HG03469 (cell line): ENCODE measurements around the gene POLD3.

Experiments
- ATAC-seq: cut with Tn5 transposase; IDR thresholded peaks from one replicate; pipeline ENCODE4 v1.9.1; 2021; ENCODE audit warnings: mild to moderate bottlenecking, moderate library complexity, moderate number of reproducible peaks; ENCODE audit not compliant: unreplicated experiment

Gene POLD3

DNA sequence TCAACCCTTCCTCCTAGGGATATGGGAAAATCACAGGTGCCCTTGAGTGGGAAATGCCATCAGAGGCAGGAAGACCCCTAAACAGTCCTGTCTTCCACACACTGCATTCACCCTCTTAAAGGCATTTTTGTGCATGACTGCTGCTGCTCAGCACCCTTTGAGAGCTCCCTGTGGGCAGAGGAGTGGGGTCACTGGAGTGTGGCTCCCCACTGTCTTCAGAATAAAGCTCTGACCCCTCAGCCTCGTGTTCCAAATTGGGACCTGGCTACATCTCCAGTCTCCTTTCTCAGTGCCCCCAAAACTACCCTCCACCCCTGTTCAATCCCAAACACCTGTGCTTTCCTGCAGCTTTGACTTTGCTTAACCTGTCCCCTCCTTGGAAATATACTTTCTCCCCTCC, 92.3 kb downstream of the POLD3 start:
- ATAC-seq = no peak

DNA sequence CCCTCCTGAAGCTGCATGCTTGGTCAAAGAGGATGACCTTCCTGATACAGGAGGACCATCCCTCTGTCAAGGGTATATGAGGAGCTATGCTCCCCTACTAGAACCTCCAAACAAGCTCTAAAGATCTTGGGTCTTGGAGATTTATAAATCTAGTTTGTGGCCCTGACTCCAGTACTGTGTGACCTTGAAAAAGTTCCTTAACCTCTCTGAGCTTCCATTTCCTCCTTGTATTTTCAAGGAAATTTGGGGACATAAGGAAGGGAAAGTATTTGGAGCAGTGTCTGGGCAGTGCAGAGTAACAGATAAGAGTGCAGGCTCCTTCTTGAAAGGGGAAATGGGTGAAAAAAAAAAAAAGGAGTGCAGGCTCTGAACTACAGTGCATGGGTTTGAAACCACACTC, 93.0 kb downstream of the POLD3 start:
- no peak for ATAC-seq

DNA sequence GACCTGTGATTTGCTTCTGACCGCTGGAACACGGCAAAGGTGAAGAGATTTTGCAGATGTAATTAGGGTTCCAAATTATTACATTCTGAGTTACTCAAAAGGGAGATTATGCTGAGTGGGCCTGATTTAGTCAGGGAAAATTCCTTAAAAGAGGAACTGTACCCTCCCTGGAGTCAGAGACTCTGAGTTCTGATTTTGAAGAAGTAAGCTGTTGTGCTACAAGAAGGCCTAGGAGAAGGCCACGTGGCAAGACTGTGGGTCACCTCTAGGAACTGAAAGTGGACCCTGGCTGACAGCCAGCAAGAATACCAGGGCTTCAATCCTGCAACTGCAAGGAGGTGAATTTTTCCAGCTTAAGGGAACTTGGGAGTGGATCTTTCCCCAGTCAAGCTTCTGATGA, 93.5 kb downstream of the POLD3 start:
- no peak for ATAC-seq

DNA sequence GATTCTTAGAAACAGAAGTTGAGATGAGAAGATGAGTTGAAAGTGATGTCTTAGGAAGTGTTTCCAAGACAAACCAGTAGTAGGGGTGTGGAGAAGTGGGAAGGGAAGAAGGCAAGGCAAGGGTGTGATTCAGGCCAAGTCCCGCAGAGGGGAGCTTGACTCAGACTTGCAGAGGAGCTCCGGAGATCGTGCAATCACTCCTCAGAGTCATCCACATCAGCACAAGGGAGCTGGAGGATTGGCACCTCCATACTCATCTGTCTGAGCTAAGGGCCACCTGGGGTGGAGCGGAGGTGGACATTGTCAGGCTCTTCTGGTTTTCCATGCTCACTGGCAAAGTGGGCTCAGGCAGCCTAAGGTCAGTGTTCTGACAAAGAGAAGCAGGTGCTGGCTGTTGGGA, 94.4 kb downstream of the POLD3 start:
- ATAC-seq = no peak

DNA sequence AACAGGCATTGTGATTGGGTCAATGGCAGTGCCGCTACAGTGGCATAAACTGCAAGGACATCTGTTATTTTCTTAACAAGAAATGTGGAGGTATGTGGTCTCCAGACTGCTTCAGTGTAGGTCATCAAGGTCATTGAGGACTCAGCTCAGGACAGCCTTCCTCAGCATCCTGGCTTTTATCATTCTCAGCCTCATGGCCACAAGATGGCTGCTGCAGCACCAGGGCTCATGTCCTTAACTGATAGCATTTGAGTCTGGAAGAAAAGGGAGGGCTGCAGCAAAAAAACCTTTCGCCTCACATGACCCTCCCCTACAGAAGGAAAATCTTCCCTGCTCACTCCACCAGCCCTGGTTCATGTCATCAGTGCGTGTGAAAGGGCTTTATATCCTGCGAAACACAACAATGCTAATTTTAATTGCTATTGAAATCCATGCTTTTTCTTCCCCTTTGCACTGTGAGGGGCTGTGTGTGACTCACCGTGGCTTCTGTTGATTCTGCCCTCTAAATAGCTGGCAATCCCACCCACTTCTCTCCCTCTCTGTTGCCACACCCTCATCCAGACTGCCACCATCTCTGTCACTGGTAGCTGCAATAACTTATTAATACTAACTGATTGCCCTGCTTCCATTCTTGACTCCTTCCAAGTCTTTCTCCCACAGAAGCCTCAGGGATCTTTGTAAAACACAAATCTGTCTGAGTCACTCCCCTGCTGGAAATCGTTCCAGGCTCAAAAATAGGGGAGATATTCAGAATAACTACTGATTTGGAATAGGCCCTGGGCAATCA, 95.0 kb downstream of the POLD3 start:
- no peak for ATAC-seq

DNA sequence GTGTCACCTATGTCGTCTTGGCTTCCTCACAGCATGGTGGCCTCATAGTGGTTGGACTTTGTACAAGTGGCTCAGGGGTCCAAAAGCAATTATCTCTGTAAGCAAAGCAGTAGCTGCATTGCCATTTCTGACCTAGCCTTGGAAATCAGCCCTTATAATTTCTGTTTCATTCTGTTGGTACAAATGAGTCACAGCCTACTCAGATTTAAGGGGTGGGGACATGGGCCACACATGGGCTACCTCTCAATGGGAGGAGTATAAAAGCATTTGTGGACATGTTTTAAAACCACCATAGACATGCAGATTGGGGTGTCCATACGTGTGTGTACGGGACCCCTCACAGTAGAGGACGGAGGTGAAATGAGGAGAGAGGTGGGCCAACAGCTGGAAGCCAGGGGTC, 97.3 kb downstream of the POLD3 start:
- ATAC-seq = no peak

DNA sequence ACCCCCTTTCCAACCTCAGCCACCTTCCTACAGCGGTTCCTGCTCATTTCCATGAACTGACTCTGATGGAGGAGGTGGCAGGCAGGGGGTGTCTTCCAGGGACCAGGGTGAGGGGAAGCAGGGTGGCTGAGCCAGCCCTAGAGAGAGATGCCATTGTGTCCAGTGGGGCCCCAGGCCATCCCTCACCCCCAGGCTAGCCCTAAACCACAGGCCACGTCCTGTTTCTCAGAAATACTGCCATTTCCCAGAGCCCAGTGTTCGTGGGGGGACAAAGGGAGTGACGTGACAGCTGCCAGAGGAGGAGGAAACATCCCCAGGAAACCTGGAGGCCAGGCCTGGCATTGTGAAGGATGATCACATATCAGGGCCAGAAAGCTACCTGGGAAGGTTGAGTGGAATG, 99.4 kb downstream of the POLD3 start:
- no peak for ATAC-seq
